Stimulated activated naive B cell treated with anti-CD40 and anti-IgM and Interleukin-4, amounts not matched to agents 10 μg/mL and 1 μg/mL and 100 μg/mL, for 72 hours (primary cell): ENCODE results near the gene ADORA1.

Experiments used
- ATAC-seq, 2 donors: fragments of 150-1000 bp; cut with Tn5 transposase; replicated peaks; 2 replicates each; pipeline ENCODE4 v1.10.0; 2021; ENCODE audit warnings: moderate library complexity in 1 of 2
- DNase-seq: peaks from one replicate; pipeline ENCODE4 v3.0.0; 2021
- H3K27ac Mint-ChIP-seq: one replicate; pipeline ENCODE4 v1.8.0; 2022; ENCODE audit warnings: mild to moderate bottlenecking, mixed read lengths
- H3K27me3 Mint-ChIP-seq, 2 donors: one replicate each; pipeline ENCODE4 v1.8.0; 2022; ENCODE audit warnings: mixed read lengths in 2 of 2
- H3K36me3 Mint-ChIP-seq, 2 donors: one replicate each; pipeline ENCODE4 v1.8.0; 2022; ENCODE audit warnings: mixed read lengths in 2 of 2, mild to moderate bottlenecking in 1 of 2
- H3K4me1 Mint-ChIP-seq, 2 donors: one replicate each; pipeline ENCODE4 v1.8.0; 2022; ENCODE audit warnings: mixed read lengths in 2 of 2, mild to moderate bottlenecking in 1 of 2
- H3K4me3 Mint-ChIP-seq, 2 donors: one replicate each; pipeline ENCODE4 v1.8.0; 2022; ENCODE audit warnings: mild to moderate bottlenecking in 2 of 2, mixed read lengths in 2 of 2, moderate library complexity in 1 of 2
- H3K9me3 Mint-ChIP-seq, 2 donors: one replicate each; pipeline ENCODE4 v1.8.0; 2022; ENCODE audit warnings: mixed read lengths in 2 of 2, mild to moderate bottlenecking in 1 of 2

The ADORA1 gene

DNA sequence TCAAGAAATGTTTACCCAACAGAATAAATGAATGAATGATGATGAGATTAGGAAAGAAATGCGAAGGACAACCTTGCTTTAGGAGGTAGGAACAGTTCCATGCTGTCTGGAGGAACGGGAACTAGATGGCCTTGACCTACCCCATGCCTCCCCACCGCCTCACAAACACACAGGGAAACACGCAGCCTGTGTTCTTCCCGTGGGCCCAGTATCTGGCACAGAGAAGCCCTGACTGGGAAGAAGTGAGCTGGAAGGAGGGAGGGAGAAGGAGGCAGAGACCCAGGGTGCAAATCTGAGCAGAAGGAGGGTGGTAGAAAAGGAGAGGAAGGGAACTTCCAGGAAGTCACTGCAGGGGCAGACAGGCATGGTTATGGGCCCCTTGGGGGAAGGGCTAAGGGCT is 3.5 kb upstream of the ADORA1 start:
- Mint-ChIP-seq H3K27me3 (peaks cover 68 to 93% of the 10 kb centered on the region in 2 donors), H3K36me3 (no peaks in the 10 kb centered on the region), H3K9me3 (no peaks in the 10 kb centered on the region), H3K27ac (no peak overlapping the region), H3K4me1 (peaks cover 14 to 34% of the 10 kb centered on the region in 2 donors), H3K4me3 (no peak overlapping the region)
- ATAC-seq: no peak
- DNase-seq: no peak

DNA sequence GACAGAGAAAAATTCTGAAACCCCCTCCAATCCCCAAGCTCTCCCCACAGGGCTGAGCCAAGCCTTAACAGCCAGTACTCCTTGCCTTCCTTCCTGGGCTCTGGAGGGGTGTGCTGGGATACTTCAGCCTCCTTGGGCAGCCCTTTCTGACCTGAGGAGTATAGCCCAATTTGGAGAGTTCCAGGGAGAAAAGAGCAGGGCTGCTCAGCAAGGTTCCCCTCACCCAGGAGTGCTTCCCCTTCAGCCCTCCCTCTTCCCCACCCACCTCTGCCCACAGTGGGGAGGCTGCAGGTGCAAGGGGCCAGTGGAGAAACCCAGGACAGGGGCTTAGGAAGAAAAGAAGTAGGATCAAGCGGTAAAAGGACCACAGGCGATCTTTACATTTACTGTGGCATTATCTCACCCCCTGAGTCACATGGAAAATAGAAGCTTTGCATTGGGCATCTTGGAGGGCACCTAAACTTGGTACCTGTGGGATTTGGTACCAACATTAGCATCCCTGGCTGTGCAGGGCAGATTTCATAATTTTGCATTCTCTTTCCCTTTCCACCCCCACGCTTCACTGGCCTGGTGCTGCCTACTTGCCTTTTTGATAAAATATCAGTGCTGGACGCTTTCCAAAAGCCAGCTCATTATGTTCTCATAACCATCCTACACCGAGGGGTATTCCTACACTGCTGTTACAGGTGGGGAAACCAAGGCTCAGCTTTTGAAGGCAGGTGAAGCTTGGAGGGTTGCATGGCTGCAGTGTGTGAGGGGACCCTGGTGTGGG is 2.8 kb upstream of the ADORA1 start:
- H3K4me1 Mint-ChIP-seq: peaks cover 14 to 34% of the 10 kb centered on the region in 2 donors
- no peaks in the 10 kb centered on the region for H3K9me3 Mint-ChIP-seq
- DNase-seq (no peak), ATAC-seq (no peak)
- H3K36me3 Mint-ChIP-seq: no peaks in the 10 kb centered on the region
- H3K27ac Mint-ChIP-seq: no peak overlapping the region
- H3K27me3 Mint-ChIP-seq: peaks cover 73 to 93% of the 10 kb centered on the region in 2 donors
- no peak overlapping the region for H3K4me3 Mint-ChIP-seq

DNA sequence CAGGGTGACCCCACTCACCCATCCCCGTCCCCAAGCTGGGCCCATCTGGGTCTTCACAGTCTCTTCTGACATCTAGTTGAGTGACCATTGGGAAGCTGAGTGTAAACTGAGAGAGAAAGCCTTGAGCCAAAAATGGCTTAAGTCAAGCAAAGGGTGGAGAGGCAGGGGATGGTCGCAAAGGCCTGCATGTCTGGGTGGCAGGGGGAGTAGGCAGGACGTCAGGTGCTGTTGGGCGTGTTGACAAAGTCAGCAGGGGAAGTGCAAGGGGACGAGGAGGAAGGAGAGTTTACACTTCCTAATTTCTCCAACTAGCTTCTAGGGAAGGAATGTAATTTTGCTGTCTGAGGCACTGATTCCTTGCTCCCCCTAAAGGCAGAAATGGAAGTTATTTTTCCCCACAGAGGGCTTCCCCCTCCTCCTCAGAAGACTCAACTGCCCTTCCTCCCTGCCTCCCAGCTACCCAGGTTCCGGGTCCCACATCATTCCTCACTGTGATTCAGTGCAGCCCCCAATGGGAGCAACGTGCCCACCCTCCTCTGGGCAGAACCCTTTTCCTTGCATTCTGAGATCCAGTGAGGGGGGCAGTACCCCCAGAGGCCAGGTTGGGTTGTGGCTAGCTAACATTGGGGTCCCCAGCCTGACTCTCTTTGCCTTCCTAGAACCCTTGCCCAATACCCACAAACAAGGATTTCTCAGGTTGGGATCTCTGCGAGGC is 1.2 kb upstream of the ADORA1 start:
- H3K27me3 Mint-ChIP-seq: peaks cover 63 to 86% of the 10 kb centered on the region in 2 donors
- no peak overlapping the region for H3K27ac Mint-ChIP-seq
- no peaks in the 10 kb centered on the region for H3K36me3 Mint-ChIP-seq
- no peaks in the 10 kb centered on the region for H3K9me3 Mint-ChIP-seq
- no peak overlapping the region for H3K4me3 Mint-ChIP-seq
- ATAC-seq (no peak), DNase-seq (no peak)
- peaks cover 14 to 34% of the 10 kb centered on the region in 2 donors for H3K4me1 Mint-ChIP-seq

DNA sequence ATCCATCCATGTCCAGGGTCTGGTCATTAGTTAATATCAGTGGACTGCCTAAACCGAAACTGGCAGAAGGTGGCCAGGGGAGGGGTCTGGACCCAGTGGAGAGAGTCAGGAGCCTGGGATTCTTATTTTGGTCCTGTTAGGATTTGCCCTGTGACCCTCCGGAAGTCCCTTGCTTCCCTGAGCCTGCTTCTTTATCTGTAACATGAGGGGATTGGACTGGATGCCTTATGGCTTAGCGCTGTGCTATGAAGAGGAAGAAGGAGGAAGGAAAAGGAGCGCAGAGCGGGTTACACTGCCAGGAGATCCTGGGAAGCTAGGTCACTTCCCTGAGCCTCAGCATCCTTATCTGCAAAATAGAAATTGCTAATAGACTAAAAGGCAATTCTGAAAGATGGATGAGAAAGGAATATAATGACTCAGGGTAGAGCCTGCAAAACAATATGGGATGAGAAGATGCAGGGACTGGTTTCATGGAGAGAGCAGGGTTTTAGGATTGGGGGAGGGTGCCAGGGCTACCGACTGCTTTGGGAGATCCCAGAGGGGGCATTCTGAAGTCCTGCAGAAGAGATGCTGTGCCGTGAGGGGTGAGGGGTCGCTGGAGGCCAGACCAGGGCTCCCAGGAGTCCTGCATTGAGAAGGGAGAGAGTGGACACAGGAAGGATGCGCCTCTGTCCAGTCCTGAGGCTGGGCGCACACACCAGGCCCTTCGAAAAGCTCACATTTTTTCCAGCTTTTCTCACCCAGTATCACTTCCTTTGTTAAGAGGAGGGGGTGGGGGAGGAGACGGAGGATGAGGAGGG is 460 bp upstream of the ADORA1 start:
- DNase-seq (no peak), ATAC-seq (no peak)
- Mint-ChIP-seq H3K4me3 (peak overlapping the region; percentile 23 to 54), H3K36me3 (no peaks in the 10 kb centered on the region), H3K27ac (no peak overlapping the region), H3K4me1 (peaks cover 14 to 28% of the 10 kb centered on the region in 2 donors), H3K27me3 (peaks cover 56 to 78% of the 10 kb centered on the region in 2 donors), H3K9me3 (no peaks in the 10 kb centered on the region)

DNA sequence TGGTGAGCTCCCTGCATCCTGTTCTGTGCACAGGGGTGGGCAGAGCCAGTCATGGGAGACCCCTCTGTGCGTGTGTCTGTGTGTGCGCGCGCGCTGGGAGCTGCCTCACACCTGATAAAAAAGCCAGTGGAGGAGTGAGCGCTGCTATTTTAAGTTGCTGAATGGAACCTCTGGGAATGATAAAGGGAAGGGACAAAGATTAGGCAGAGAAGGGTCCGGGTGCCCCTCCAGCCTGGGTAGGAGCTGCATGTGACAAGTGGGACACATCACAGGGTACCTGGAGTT is 847 bp downstream of the ADORA1 start:
- Mint-ChIP-seq H3K9me3 (no peaks in the 10 kb centered on the region), H3K36me3 (no peaks in the 10 kb centered on the region), H3K27ac (no peak overlapping the region), H3K4me1 (peaks cover 14 to 28% of the 10 kb centered on the region in 2 donors), H3K27me3 (peaks cover 53 to 70% of the 10 kb centered on the region in 2 donors), H3K4me3 (no peak overlapping the region)
- DNase-seq: no peak
- no peak for ATAC-seq

DNA sequence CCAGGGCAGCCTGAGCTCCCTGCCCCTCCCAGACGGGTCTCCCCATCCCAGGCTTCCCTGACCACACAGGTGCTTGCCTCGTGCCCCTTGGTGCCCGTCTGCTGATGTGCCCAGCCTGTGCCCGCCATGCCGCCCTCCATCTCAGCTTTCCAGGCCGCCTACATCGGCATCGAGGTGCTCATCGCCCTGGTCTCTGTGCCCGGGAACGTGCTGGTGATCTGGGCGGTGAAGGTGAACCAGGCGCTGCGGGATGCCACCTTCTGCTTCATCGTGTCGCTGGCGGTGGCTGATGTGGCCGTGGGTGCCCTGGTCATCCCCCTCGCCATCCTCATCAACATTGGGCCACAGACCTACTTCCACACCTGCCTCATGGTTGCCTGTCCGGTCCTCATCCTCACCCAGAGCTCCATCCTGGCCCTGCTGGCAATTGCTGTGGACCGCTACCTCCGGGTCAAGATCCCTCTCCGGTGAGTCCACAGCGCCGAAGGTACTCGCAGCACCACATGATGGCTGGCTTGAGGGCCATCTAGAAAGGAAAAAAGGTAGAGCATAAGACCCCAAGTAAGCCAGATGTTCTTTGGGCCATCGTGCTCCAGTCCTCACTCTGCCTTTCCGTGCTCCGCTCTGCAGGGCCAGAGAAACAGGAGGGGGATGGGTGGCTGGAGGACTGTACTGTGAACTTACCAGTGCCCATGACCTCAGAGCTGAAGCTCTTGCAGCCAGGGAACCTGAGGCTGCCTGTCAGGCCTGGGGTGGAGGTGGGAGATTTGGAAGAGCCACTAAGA is 1.4 kb downstream of the ADORA1 start:
- no peaks in the 10 kb centered on the region for H3K9me3 Mint-ChIP-seq
- no peak overlapping the region for H3K27ac Mint-ChIP-seq
- no peak for ATAC-seq
- no peak for DNase-seq
- no peaks in the 10 kb centered on the region for H3K36me3 Mint-ChIP-seq
- H3K27me3 Mint-ChIP-seq: peaks cover 50 to 64% of the 10 kb centered on the region in 2 donors
- H3K4me1 Mint-ChIP-seq: peaks cover 14 to 28% of the 10 kb centered on the region in 2 donors
- no peak overlapping the region for H3K4me3 Mint-ChIP-seq

DNA sequence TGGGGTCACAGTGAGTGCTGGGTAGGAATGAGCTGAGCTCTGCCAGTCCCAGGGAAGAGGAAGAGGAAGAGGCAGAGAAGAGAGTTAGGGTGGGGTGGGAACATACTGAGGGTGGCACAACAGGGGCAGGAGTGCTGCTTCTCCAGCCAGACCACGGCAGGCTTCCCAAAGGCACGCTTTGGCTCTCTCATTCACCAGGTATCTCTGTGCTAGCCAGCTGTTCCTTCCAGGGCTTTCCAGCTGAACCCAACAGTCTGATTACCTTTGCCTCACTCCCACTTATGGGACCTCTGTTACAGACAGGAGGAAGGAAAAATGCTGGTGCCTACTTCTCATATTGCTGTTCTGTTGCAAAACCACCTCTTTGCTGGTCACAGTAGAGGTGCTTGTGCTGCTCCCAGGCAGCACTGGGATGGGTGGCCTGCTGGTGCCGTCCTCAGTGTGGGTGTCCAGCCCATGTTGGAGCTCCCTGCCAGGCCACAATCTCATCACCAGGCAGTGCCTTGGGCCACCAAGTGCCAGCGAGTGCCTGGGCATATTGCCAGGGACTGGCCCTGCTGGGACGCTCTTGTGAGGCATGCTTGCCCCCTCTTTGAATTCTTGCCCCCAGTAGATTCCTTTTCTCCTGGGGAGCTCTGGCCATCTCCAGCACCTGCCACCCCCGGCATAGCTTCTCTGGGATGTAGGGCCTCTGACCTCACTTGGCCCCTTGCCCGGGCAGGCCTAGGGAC is 2.1 kb downstream of the ADORA1 start:
- H3K36me3 Mint-ChIP-seq: no peaks in the 10 kb centered on the region
- H3K4me3 Mint-ChIP-seq: no peak overlapping the region
- H3K9me3 Mint-ChIP-seq: no peaks in the 10 kb centered on the region
- peaks cover 14 to 28% of the 10 kb centered on the region in 2 donors for H3K4me1 Mint-ChIP-seq
- ATAC-seq (no peak), DNase-seq (no peak)
- H3K27ac Mint-ChIP-seq: no peak overlapping the region
- peaks cover 42 to 57% of the 10 kb centered on the region in 2 donors for H3K27me3 Mint-ChIP-seq

DNA sequence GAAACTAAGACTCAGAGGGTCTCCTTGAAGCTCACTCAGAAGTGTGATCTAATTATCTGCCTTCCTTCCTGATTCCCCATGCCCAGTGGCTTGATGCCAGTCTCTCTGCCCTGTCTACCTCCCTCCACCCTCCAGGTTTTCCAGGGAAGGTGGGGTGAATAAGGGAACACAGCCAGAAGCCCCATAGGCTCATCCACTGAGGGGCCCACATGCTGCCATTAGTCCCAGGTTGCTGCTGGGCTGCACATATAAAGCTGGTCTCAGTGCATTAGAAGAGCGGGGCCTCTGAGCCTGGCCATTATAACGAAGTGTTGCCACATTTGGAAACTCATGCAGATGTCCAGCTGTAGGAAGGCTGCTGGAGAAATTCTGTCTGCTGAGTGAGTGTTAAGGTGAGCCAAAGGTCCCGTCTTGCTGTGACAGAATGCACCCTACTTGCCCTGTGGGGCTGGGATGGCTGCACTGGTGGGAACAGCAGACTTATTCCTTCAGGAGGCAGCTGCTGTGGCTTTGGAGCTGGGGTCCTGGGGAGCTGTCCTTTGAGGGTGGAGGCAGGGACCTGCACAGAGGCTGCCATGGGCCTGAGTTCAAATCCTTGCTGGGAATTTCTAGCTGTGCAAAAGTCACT is 2.9 kb downstream of the ADORA1 start:
- ATAC-seq: no peak
- Mint-ChIP-seq H3K27ac (no peak overlapping the region), H3K4me3 (no peak overlapping the region), H3K4me1 (peaks cover 14 to 28% of the 10 kb centered on the region in 2 donors), H3K36me3 (no peaks in the 10 kb centered on the region), H3K27me3 (peaks cover 36 to 50% of the 10 kb centered on the region in 2 donors), H3K9me3 (no peaks in the 10 kb centered on the region)
- DNase-seq: no peak

DNA sequence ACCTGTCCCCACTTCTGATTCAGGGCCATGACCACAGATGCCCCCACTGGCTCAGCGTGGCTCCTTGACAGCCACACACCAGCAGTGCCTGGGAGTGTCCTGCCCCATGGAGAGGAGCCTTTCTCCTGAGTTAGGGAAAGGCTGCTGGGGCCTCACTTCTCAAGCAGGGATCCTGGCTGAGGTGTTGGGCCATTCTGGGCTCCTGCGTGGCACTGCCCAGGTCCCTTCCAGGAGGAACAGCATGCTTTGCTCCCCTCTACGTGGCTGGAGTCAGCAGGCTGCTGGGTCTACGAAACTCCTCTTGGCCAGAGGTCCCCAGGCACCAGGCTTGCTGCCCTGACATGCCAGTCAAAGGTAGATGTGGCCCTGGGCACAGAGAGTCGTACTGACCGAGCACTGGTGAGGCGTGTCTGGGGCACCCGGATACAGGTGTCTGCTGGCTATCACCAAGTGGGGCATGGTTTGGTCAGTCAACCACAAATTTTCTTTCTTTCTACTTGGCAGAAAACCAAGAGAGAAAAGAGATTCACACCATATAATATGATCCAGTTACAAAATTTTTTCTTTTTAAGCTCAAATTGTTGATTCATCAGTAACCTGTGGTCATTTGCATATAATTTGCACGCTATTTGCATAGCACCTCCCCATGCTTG is 4.1 kb downstream of the ADORA1 start:
- peaks cover 15 to 30% of the 10 kb centered on the region in 2 donors for H3K4me1 Mint-ChIP-seq
- H3K4me3 Mint-ChIP-seq: no peak overlapping the region
- no peaks in the 10 kb centered on the region for H3K36me3 Mint-ChIP-seq
- no peaks in the 10 kb centered on the region for H3K9me3 Mint-ChIP-seq
- H3K27ac Mint-ChIP-seq: no peak overlapping the region
- H3K27me3 Mint-ChIP-seq: peaks cover 26 to 39% of the 10 kb centered on the region in 2 donors
- ATAC-seq: no peak
- no peak for DNase-seq

DNA sequence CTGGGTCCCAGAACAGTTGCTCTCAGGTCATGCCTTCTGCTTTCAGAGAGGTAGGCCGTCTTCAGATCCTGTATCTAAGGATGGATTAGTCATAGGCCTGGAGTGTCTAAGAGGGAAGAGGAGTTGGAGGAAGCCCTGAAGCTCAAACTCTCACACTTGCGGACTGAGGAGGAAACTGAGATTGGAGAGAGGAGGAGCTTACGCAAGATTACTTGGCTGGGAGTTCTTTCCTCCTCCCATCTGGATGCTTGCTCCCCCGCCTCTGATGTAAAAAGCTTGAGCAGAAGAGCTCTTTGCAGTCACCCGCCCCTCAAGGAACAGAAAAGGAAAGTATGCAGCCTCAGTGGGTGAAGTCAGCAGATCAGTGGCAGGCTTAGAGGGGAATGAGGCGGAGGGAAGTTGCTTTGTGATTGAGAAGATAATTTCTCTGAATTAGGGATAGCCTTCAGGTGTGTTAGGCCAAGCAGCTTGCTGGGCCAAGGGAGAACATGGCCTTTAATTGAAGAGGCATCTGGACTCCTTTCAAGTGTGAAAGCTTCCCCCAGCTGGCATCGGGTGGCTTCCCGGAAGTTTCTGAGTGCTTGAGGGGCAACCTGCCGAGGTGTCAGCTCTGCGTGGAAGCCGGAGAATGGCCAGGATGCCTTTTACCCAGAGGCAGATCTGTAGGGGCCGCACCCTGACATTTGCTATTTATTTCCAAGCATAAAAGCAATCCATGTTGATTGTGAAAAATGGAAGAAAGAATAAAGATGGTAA is 6.6 kb downstream of the ADORA1 start:
- Mint-ChIP-seq H3K36me3 (no peaks in the 10 kb centered on the region), H3K4me1 (peaks cover 5 to 11% of the 10 kb centered on the region in 2 donors), H3K27ac (no peak overlapping the region), H3K27me3 (peaks cover 4 to 23% of the 10 kb centered on the region in 2 donors), H3K4me3 (no peak overlapping the region), H3K9me3 (no peaks in the 10 kb centered on the region)
- DNase-seq: no peak
- no peak for ATAC-seq

DNA sequence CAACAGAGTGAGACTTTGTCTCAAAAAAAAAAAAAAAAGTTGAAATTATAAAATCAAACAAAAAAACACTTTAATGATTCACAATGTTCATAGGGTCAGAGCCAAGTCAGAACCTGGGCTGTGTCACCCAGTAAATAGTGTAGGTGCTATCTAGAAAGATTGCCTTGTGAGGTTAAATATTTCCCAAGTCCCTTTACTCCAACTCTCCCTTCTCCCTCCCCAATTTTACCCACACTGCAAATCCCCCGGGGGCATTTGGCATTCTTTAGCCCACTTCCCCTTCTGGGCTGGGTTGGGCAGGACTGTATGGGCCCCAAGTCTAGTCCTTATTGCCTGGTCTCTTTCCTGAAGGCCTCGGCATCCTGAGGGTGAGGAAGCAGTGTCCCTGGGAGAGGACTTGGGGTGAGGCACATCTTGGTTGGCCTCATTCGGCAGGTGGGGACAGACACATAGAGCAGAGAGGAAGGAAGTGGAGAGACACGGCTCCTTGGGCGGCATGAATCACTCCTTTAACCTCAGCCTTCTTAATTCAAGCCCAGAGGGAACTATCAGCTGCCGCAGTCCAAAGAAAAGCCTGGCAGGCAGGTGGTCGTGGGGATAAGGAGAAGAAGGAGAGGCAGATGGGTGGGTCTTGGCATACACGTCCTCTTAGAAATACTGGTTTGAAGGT is 8.2 kb downstream of the ADORA1 start:
- no peak for DNase-seq
- Mint-ChIP-seq H3K27ac (no peak overlapping the region), H3K4me1 (peaks cover 5 to 14% of the 10 kb centered on the region in 2 donors), H3K36me3 (no peaks in the 10 kb centered on the region), H3K27me3 (peaks cover 0 to 8% of the 10 kb centered on the region in 2 donors), H3K4me3 (no peak overlapping the region), H3K9me3 (no peaks in the 10 kb centered on the region)
- ATAC-seq: peak; percentile 80 to 88
